ENCODE measurements around the gene AFAP1L1.

AFAP1L1 gene

DNA sequence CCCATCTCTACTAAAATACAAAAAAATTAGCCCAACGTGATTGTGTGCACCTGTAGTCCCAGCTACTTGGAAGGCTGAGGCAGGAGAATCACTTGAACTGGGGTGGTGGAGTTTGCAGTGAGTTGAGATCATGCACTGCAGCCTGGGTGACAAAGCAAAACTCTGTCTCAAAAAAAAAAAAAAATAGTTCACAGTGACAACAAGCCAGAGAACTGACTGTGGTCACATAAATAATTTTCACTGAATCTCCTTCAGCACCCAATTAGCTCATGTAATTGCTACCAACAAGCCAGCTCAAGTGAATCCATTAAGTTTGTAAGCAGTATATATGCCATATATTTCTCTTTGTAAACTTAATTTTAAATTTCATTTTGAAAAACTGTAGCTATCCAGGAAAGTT lies 14.5 kb upstream of the AFAP1L1 start:
- no peaks in the 10 kb centered on the region for H3K9me3 ChIP-seq
- no peak for DNase-seq
- no peak overlapping the region for H3K4me3 ChIP-seq (ENCODE audit: low read depth, low read length)
- H3K27me3 ChIP-seq: no peaks in the 10 kb centered on the region
- TF ChIP-seq, protein P1, sequence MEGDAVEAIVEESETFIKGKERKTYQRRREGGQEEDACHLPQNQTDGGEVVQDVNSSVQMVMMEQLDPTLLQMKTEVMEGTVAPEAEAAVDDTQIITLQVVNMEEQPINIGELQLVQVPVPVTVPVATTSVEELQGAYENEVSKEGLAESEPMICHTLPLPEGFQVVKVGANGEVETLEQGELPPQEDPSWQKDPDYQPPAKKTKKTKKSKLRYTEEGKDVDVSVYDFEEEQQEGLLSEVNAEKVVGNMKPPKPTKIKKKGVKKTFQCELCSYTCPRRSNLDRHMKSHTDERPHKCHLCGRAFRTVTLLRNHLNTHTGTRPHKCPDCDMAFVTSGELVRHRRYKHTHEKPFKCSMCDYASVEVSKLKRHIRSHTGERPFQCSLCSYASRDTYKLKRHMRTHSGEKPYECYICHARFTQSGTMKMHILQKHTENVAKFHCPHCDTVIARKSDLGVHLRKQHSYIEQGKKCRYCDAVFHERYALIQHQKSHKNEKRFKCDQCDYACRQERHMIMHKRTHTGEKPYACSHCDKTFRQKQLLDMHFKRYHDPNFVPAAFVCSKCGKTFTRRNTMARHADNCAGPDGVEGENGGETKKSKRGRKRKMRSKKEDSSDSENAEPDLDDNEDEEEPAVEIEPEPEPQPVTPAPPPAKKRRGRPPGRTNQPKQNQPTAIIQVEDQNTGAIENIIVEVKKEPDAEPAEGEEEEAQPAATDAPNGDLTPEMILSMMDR (IDR thresholded peaks at IDR 0.05; ENCODE audit: low read depth, low read length): no peak
- H3K36me3 ChIP-seq: no peaks in the 10 kb centered on the region
- no peaks in the 10 kb centered on the region for H3K4me1 ChIP-seq

DNA sequence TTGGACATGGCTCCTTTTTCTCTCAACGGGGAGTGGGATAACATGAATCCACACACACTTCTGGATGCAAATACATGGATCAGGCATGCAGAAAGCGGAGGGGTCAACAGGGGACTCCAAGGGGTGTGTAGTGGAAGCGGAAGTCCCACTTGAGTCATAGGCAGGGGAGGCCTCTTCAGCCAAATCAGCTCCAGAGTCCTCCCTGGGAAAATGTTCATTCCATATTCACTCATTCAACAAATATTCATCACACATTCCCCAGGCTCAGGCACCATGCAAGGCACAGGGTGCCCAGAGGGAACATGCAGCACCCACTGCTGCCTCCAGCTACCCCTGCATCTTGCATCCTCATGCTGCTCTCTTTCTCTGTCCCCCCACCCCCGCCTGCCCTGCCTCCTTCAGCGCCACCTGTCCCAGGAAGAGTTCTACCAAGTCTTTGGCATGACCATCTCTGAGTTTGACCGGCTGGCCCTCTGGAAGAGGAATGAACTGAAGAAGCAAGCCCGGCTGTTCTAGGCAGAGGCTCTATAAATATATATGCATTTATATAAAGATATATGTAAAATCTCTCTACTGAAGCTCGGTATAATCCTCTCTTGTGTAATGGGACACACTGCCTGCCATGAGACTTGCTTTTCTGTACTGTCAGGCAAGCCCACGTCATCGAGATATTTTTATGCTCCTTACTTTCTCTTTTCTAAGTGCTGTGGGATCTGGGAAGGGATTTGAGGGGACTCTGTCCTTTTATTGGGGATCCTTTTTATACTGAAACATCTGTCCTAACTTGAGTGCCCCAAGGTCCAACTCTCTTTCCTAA lies 13.6 kb upstream of the AFAP1L1 start:
- no peak for DNase-seq
- Histone ChIP-seq H3K9me3 (no peaks in the 10 kb centered on the region), H3K27me3 (no peaks in the 10 kb centered on the region), H3K4me1 (no peaks in the 10 kb centered on the region), H3K36me3 (no peaks in the 10 kb centered on the region), H3K4me3 (ENCODE audit: low read depth, low read length) (no peak overlapping the region)
- TF ChIP-seq, protein P1 (IDR thresholded peaks at IDR 0.05; ENCODE audit: low read depth, low read length): no peak

DNA sequence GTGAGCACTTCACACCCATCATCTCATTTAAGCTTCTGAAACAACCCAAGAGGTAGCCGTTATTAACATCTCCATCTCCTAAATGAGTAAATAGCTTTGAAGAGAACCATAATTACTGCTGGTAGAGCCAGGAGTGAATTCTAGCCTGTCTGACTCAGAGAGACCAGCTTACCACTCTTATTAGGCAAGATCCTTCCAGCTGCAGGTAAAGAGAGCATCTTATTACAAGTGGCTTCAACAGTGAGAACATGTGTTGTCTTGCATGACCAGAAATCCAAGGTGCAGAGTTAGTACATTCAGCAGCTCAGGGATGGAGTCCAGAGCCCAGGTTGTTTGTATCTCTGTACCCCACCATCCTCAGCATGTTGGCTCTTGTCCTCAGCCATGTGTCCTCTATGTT lies 10.9 kb upstream of the AFAP1L1 start:
- TF ChIP-seq, protein P1 (IDR thresholded peaks at IDR 0.05; ENCODE audit: low read depth, low read length): no peak
- DNase-seq: no peak
- H3K9me3 ChIP-seq: no peaks in the 10 kb centered on the region
- H3K4me3 ChIP-seq (ENCODE audit: low read depth, low read length): no peak overlapping the region
- H3K27me3 ChIP-seq: peaks cover 3% of the 10 kb centered on the region; the same call in 1 of the 2 replicates
- H3K4me1 ChIP-seq: no peaks in the 10 kb centered on the region
- H3K36me3 ChIP-seq: no peaks in the 10 kb centered on the region

DNA sequence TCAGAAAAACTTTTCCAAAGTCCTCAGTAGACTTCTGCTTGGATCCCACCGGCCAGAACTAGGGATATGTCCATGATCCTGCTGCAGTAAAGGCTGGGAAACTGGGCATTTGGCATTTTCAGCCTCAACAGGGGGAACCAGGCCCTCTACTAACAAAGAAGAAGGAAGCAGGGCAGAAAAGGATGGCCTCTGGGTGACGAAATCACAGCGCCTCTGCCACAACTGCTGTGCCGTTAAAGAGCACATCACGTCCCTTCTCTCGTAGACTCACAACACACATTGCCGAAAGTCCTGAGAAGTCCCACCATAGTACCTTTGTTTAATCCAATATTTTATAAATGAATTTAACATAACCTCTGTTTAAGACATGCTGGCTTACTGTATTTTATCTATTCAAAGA lies 10.4 kb upstream of the AFAP1L1 start:
- H3K4me1 ChIP-seq: no peaks in the 10 kb centered on the region
- H3K9me3 ChIP-seq: no peaks in the 10 kb centered on the region
- H3K27me3 ChIP-seq: peaks cover 3% of the 10 kb centered on the region; the same call in 1 of the 2 replicates
- DNase-seq: no peak
- TF ChIP-seq, protein P1 (IDR thresholded peaks at IDR 0.05; ENCODE audit: low read depth, low read length): no peak
- no peaks in the 10 kb centered on the region for H3K36me3 ChIP-seq
- no peak overlapping the region for H3K4me3 ChIP-seq (ENCODE audit: low read depth, low read length)

DNA sequence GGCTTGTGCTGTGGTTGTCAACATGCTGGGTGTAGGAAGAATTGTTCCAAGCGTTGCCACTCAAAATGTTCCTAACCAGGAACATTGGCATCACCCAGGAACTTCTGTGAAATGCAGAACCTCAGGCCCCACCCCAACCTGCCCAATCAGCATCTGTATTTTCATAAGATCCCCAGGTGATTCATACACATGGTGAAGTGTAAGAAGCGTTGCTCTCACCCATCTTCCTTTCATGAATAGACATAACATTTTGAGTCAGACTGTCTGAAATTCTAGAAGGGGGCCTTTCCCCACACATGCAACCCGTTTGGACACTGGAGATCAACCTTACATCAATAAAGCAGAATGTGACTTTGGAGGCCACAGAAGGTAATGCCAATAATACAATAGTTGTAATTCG lies 9.3 kb upstream of the AFAP1L1 start:
- Histone ChIP-seq H3K4me3 (ENCODE audit: low read depth, low read length) (no peak overlapping the region), H3K4me1 (no peaks in the 10 kb centered on the region), H3K27me3 (peaks cover 3% of the 10 kb centered on the region; the same call in 1 of the 2 replicates), H3K9me3 (no peaks in the 10 kb centered on the region), H3K36me3 (no peaks in the 10 kb centered on the region)
- DNase-seq: no peak
- TF ChIP-seq, protein P1 (IDR thresholded peaks at IDR 0.05; ENCODE audit: low read depth, low read length): no peak

DNA sequence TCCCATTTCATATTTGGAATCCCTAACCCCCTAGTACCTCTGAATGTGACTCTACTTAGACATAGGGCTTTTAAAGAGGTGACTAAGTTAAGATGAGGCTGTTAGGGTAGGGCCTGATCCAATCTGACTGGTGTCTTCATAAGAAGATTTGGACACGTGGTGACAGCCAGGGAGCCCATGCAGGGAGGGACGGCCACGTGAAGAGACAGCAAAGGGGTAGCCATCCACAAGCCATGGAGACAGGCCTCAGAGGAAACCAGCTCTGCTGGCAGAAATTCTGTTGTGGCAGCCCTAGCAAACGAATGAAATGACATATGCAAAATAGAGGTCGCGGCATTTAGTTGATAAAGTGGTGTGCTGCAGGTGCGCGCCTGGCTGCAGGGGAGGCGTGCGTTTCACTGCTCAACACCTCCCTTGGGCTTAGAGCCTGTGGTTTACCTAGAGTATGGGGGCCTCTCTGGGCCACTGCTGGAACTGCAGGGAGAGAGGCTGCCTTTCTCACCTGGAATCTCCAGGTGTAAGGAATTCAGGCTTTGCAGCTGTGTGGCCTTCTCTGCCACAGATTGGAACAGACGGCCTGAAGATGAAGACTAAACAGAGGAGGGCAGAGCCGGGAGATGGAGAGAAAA lies 7.1 kb upstream of the AFAP1L1 start:
- H3K36me3 ChIP-seq: no peaks in the 10 kb centered on the region
- H3K27me3 ChIP-seq: peaks cover 3% of the 10 kb centered on the region; the same call in 1 of the 2 replicates
- H3K4me1 ChIP-seq: no peaks in the 10 kb centered on the region
- no peaks in the 10 kb centered on the region for H3K9me3 ChIP-seq
- TF ChIP-seq, protein P1 (IDR thresholded peaks at IDR 0.05; ENCODE audit: low read depth, low read length): peak; percentile 60
- peak; percentile 26 for DNase-seq
- H3K4me3 ChIP-seq (ENCODE audit: low read depth, low read length): no peak overlapping the region
